CD4-positive, alpha-beta T cell treated with Interleukin-15 for 1 hour (primary cell): ENCODE results near the gene KLHDC10.
"Not testable (repeated sequence)": the region's sequence is repeated elsewhere in the genome, so short reads cannot be mapped to it uniquely, and the experiment has no call there.

ENCODE experiments used
- DNase-seq: peaks from one replicate; pipeline ENCODE4 v3.0.0-alpha.2; 2020

The KLHDC10 gene

DNA sequence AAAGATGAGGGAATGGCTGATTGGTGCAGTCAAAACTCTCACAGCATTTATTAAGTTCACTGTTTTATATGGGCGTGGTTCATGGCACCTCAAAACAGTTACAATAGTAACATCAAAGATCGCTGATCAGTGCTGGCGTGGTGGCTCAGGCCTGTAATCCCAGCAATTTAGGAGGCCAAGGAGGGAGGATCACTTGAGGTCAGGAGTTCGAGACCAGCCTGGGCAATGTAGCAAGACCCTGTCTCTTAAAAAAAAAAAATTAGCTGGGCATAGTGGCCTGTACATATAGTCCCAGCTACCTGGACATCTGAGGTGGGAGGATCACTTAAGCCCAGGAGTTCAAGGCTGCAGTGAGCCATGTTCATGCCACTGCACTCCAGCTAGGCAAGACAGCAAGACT is 48.5 kb downstream of the KLHDC10 start:
- no peak for DNase-seq

DNA sequence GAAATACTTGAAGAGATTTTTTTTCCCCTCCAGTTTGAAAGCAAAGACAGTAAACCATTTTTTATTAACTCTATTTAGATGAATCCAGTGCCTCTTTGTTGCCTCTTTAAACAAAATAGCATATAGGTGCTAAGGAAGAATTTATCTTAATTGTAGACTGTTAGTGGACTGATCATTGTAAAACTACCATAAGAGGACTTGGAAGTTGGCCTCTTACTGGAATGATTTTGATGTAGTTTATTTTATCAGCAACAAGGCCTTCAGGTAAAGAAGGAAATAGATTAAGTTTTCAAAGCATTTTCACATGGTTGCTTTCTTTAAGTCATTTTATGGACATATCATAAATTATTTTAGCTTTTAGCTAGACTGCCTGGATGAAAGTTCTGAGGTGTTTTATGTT is 53.2 kb downstream of the KLHDC10 start:
- no peak for DNase-seq

DNA sequence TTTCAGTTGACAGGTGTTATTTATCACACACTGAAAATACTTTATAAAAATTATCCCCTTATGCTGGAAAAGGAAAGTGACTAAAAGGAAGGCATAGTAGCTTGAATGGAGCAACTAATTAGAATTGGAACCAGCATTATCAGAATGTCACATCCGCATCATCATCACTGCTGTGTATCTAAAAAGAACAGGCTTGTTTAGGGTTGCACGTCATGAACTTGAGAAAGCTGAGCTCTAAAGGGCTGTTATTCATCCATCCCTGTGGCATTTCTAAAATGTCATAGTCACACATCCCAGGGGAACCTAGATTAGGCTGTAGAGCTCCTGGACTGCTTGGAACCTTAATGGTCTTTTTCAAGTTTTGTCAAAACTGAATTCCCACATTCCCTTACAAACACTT is 54.4 kb downstream of the KLHDC10 start:
- no peak for DNase-seq

DNA sequence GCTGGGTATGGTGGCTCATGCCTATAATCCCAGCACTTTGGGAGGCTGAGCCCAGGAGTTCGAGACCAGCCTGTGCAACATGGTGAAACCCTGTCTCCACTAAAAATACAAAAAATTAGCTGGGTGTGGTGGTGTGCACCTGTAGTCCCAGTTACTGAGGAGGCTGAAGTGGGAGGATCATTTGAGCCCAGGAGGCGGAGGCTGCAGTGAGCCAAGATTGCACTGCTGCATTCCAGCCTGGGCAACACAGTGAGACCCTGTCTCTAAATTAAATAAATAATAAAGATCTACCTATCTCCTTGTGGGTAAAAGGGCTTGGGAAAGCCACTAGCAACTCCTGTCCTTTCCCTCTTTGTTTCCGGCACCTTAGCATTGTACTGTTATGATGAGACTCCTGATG is 56.5 kb downstream of the KLHDC10 start:
- not testable (repeated sequence) for DNase-seq

DNA sequence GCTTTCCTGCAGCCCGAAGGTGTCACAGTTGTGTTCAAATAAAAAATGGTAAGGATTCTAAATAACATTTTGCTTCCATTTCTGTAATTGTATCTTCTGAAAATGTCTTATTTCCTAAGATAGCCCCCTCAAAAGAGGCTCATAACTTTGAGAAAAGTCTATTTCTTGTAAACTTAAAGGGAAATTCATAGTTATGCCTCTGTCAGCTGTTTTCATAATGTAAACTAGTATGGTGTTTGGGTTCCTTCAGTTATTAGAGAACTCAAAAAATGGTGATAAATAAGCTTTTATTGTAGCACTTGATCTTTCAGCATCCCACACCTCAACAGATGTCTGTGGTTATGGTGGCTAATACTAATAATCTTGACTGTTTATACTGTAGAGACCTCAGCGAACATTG is 57.1 kb downstream of the KLHDC10 start:
- DNase-seq, result no peak

DNA sequence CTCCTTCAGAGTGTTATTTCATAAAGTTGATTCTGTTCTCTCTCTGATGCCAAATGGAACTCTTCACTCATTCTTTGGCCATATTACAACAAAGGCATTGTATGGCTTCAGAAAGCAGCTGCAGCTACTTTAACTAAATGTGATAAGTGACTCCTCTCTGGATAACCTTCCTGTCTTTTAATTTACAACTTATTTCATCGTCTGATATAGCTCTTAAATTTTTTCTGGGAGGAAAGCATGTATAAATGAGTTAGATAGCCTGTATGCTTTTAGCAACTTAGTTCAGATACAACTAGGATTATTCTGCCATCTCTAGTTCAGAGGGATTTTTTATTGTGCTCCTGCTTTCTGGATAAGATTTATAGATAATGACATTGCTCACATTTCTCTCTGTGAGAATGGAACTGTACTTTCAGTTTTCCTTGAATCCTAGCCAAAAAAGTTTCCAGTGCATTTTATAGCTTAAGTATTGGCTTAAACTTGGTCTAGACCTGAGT is 57.5 kb downstream of the KLHDC10 start:
- DNase-seq, result no peak

DNA sequence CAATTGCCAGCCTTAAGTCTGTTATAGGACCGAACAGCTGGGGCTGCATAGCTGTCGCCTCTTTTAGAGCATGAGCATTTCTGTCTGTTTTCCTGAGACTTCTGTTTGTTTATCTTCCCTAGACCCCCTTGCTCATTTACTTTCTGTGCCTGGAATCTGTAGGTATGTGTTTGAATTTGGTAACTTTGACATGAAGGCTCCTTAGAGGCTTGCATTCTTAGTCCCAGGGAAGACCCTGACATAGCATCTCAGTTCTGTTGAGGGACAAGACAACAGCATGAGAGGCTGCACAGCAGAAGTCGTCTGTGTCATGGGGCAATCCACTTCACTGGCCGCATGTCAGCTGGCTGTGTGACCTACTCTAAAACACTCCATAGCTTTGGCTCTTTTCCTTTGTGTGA is 58.7 kb downstream of the KLHDC10 start:
- no peak for DNase-seq

DNA sequence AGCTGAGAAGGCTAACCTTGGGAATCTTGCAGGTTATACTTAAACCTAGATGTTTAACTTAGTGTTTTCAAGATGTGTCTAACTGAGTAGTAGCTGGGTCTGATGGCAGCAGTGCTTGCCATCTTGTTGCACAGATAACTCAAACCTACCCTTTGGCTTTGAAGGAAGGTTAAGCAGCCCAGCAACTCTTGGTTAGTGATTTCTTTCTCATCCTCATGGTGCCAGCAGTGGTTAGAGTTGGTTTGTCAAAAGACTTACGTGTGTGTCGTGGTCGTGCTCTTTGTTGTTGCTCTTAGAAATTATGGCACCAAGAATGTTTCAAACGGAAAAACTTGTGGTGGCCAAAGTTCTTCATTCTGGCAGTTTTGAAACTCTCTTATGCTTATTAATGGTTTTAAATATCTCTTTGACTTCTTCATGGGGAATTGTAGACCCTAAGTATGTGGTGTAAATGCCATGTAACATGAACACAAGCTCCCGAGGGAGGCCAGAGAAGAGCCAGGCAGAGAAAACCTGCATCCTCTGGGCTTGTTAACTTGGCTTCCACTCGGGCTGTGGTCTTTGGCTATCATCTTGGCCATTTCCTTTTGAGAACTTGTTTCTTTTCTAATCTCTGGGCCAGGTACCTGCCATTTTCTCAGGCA is 61.0 kb downstream of the KLHDC10 start:
- no peak for DNase-seq

DNA sequence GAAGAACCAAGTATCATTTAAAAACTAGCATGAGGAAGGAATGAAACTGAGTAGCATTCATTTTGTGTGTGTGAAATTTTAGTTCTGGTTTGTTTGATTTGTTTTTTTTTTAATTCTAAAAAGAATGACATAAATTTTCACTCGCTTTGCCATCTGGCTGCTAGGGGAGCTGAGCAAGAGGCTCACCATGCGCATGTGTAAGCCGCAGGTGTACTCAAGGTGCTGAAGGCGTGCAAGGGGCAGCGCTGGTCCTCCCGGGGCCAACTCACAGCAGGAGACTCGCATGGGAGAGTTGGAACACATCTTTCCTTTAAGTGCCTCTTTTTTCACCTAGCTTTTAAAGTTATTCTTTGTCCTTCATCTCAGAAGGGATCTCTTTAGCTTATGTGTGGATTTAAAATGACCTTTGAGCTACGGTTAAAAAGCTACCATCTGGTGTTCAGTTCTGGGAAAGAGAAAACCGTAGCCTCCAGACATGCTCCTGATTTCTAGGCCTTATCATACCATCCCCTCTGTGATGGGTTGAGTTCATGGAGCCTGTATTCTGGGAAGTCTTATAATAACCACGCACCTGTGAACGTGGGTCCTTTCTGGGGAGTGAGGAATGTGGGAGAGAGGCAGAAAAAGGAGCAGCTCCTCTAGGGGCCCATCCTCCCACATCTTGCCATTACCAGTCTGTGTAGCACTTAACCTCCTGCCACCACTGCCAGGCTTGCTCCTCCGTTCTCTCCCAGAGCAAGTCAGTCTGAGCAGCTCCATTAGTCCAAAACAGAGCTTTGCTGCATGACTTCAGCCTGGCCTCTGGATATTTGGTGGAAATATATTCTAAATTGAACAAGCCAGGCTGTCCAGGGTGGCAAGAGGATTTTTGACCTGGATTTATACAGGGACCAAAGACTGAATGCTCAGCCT is 61.9 kb downstream of the KLHDC10 start:
- DNase-seq, result no peak

DNA sequence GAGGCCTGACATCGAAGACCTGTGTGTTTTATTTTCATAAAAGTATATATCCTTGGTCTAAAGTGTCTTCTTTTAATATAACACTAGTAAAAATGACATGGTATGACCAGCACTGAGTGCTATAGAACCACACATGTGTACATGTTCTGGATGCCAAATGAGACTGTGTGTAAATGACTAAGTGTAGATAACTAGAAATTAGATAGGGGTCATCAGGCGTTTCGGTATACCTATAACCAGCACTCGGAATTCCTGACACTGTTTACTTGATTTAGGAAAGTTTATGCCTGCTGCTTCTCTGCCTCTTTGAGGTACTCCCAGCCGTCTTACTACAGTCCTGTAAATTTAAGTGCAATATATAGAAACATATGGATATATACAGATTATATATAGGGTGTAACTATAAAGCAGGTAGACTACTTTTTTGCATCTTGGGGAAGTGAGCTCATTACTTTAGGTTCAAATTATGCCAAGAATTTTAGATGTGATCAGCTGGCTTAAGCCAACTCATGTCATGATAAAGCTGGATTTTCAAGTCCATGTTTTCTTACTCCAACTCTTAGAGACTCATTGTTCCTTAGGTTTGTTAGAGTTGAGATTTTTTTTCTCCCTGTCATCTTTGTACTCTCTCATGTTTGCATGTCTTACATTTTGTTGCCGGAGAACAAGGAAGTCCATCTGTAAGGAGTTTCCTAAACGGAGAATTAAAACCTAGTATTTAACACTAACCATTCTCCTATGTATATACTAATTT is 62.9 kb downstream of the KLHDC10 start:
- DNase-seq, result no peak

DNA sequence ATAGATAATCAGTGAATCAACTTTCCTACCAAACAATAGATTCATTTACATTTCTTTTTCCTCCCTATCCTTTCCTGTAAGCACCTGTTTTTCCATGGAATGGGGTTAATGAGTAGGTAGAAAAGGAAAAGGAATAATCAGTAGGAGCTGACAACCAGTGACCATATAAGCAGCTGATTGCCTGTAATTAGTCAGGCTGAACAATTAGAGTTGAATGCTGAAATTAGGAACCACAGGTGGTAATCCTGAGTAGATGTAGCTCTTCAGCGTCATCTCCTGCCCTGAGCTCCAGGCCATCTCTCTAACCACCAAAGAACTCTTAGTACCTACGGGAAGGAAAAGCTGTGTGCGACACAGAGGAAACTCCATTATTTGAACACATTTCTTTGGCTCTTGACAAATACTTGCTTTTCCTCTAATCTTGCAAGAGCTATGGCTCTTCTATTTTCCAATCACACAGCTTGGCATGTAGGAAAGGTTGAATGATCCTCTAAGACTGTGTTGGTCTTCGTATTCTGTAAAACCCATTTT is 63.8 kb downstream of the KLHDC10 start:
- no peak for DNase-seq

DNA sequence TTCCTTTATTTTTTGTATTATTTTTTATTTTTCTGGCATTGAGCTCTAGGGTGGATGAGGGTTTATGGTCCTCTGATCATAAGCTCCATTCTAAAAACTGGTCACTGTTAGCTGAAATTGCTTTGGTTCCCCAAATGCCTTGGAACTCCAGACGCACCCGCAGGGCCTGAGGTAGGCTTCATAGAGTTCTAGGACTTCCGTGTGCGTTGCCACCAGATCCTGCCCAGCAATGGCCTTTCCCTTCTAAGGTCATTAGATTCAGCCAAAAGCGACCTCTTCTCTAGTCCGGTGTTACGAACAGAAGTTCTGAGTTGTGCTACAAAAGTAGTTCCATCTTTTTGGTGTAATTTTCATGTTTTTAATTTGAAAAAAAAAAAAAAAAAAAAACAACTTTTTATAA is 64.4 kb downstream of the KLHDC10 start:
- DNase-seq, result no peak

DNA sequence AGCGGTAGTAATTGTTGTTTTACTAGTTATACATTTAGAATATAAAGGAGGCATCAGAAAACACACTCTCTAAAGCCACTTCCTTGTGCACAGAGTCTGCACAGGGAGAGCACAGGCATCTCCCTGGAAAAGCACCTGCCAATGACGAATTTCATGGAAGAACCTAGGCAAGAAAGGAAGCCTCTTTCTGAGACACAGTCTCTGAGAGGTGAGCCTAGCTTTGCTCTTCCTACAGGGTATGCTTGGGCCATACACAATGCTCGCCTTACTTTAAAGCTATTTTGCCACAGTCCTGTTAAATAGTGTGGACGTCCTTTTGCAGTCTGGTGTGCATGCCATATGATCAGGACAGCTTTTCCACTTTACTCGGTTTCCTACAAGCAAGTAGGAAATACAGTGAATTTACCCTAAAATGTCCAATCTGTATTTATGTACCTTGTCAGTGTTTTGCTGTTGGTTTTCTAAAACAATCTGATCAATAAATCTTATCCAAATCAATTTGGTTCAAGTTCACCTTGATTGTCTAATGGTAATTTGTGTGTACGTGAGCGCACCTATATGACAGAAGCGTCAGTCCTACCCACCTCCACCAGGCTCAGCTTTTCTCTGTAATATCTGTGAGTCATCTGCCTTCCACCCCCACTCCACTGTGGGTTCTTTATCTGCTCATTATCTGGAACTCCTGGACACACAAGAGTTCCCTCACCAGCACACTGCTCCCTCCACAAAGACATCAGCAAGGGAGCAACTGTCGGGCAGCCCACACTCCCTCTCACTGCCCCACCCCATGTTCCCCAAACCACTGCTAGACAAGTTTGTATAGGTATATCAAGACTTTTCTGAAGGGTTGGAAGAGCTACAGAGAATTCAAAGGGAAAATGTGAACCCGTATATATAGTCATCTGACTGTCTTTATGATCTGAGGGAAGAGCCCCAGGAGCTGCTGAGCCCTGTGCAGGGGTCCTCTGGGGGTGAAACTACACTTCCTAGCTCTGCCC is 65.2 kb downstream of the KLHDC10 start:
- no peak for DNase-seq

DNA sequence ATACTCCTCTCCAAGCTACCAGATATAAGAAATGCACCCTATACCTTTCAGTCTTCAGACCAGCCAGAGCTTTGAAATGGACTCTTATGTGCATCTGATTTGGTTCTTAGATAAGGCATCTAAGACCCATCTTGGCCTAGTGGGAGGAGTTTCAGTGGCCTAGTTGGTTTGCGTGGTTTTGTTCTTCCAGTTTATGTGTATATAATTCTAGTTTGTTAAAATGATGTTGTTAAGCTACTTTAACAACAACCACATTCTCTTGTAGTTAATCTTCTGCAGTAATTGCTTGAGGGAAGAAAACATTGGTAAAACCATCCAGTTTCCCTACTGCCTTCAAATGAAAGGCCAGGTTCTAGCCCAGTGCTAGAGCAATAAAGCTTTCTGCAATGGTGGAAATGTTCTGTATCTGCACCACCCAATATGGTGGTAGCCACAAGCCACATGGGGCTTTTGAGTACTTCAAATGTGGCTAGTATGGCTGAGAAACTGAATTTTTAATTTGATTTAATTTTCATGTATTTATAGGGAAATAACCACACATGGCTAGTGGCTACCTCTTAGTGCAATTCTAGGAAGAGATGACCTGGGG is 66.3 kb downstream of the KLHDC10 start:
- no peak for DNase-seq

DNA sequence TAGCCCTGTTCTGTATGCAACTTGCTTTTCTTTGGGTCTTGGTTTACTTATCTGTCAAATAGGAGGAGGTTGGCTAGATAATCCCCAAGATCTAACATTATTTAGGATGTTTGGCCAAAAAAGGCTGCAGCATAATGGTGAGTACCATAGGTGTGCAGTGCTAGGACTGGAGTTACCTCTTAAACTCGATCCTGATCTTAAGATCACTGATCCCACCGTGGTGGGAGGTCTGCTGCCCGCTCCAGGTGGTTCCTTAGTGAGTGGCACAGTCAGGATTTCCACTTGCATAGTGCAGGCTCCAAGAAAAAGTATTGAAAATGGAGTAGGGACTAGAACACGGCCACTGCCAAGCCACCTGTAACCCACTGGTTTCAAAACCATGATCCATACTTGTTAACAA is 66.9 kb downstream of the KLHDC10 start:
- DNase-seq, result no peak

DNA sequence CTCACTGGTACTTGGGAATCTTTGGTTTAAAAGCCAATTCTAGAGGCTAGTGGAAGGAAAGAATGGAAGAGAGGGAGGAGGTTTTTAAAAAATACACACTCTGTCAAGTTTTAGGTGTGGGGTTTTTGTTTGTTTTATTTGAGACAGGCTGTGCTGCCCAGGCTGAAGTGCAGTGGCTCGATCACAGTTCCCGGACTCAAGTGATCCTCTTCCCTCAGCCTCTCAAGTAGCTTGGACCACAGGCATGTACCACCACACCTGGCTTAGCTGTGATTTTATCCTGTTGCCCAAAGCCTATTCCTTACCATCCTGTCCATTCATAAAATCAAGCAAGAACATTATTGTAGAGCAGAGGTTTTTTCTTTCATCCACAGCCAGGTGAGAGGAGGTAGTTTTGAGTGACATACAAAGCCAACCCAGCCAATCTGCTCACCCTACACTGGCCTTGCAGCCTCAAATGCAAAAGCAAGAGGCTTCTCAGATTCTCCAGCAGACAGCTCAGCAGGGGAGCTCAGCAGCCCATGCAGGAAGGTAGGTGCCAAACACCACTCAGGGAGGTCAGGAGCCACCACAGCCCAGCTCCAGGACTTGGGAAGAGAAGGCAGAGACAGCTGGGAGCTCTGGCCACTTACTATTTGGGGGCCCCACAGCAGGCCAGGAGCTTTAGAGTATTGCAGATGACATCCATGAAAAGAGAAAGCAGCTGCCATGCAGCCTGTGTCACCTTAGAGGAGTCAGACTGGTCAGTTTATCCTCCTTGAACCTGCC is 69.0 kb downstream of the KLHDC10 start:
- DNase-seq, result no peak

DNA sequence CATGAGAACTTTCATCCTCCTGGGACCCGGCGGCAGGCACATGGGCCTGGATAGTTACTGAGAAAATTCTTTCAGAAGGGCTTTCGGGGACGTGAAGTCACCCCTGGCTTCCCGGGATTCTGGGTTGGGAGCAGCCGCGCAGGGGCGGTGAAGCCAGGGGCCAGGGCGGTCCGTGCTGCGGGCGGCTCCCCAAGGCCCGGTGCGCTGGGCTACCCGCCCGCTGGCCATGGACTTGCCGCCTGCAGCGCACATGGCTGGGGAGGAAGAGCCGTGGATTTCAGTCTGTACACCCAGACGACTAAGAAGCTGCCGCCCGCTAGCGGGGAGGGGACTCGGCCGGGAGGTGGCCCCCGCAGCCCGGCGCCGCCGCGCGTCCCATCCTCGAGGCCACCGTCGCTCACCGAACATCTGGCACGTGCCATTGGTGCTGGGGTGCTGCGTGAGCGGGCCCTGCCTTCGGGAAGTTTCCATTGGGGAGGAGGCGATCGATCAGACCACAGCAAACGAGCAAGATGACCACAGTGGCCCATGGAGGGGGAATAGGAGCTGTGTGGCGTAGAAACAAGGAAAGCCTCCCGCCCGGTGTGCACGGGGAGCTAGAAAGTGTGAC is 70.3 kb downstream of the KLHDC10 start:
- no peak for DNase-seq

DNA sequence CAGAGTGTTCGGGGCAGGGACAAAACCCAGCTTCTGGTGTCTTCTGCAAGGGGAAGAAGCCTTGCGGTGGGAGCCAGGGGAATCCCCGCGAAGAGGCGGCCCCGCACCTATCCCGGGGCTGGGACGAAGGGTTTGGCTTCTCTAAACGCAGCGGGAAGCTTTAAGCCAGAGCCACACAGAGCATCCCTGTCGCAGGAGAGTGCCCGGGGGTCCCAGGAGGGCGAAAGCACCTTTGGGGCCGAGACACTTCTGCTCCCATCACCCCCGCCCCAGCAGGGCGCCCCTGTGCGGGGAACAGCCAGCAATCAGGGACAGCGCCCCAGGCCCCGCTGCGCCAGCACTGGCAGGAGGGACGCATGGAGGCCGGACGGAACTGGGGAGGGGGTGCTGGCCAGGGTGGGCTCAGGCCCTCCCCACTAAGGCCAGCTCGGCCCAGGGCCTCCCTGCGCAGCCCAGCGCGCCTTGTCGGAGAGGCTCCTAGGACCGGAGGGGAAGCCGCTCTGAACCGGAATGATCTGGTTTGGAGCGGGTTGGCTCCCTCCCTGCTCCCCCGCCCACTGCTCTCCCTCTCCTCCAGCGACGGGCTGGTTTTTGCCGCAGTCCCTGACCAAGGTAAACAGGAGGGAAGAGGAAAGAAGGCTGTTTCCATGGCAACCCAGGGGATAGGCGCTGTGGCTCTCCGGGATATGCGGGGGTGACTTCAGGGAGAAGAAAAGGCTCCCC is 71.0 kb downstream of the KLHDC10 start:
- DNase-seq, result peak; percentile 38

DNA sequence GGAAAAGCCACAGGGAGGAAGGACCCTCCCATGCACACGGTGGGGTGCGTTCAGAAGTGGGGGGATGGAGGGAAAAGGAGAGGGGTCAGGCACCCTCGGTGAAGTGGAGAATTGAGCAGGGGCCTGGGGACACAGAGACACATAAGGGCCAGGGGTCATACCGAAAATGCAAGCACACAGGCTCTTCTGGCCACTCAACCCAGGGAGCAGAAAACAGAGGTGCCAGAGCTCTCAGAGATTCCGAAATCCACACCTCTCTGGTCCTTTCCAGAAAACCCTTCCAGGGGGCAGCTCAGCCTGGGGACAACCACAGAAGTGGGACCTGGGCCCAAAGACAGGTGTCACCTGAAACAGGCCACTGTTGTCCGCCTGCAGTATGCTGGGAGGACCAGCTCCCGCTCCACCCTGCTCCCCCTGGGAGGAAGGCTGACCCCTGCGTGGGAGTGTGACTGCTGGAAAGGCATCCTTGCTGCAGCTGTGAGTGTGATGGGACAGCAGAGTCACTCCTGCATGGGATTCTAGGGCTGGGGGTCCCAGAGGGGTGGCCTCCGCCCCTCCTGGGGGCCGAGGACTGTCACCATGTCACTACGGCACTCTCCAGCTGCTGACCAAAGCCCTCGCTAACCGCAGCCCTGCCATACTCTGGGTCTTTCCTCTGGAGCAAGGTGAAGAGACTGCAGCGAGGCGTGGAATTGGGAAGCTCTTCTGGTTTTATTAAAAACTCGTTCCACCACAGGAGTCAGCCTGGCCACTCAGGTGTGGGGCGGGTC is 71.7 kb downstream of the KLHDC10 start:
- DNase-seq, result no peak
